ENCODE measurements around the gene TM2D1. TPM values are rescaled to one million over a fixed set of nuclear protein-coding genes. Genes with fewer than 3 reads are reported as not detected.

The TM2D1 gene
- total and polyA plus RNA-seq, 8 donors = 5.4 to 24.0 (median 12.7) TPM

GRCh38 chr1:61674221-61674620 lies 50.7 kb downstream of the TM2D1 start:
- 92 to 95% methylated on average over 3 of the region's 3 CpGs for WGBS, 2 donors
- ATAC-seq = no peak

GRCh38 chr1:61672376-61672775 lies 52.6 kb downstream of the TM2D1 start:
- 83 to 91% methylated on average over 4 of the region's 4 CpGs for WGBS, 2 donors
- DNase-seq (no peak), FAIRE-seq (no peak), ATAC-seq (no peak)
- no peaks in the 10 kb centered on the region for H3K9me3 ChIP-seq
- H3K27ac ChIP-seq = no peak overlapping the region
- TF ChIP-seq, protein P1, sequence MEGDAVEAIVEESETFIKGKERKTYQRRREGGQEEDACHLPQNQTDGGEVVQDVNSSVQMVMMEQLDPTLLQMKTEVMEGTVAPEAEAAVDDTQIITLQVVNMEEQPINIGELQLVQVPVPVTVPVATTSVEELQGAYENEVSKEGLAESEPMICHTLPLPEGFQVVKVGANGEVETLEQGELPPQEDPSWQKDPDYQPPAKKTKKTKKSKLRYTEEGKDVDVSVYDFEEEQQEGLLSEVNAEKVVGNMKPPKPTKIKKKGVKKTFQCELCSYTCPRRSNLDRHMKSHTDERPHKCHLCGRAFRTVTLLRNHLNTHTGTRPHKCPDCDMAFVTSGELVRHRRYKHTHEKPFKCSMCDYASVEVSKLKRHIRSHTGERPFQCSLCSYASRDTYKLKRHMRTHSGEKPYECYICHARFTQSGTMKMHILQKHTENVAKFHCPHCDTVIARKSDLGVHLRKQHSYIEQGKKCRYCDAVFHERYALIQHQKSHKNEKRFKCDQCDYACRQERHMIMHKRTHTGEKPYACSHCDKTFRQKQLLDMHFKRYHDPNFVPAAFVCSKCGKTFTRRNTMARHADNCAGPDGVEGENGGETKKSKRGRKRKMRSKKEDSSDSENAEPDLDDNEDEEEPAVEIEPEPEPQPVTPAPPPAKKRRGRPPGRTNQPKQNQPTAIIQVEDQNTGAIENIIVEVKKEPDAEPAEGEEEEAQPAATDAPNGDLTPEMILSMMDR (IDR thresholded peaks at IDR 0.05) = no peak
- H3K27me3 ChIP-seq = no peaks in the 10 kb centered on the region
- H3K36me3 ChIP-seq = no peaks in the 10 kb centered on the region
- no peaks in the 10 kb centered on the region for H3K4me1 ChIP-seq
- intact Hi-C loops (cut with DNase I) = no loop called here
- H3K4me3 ChIP-seq = no peak overlapping the region

More at GRCh38 chr1:61674221-61674620, 50.7 kb downstream of the TM2D1 start:
- Histone ChIP-seq H3K9me3 (no peaks in the 10 kb centered on the region), H3K4me1 (no peaks in the 10 kb centered on the region), H3K27me3 (no peaks in the 10 kb centered on the region), H3K4me3 (no peak overlapping the region), H3K36me3 (no peaks in the 10 kb centered on the region), H3K27ac (no peak overlapping the region)
- FAIRE-seq = no peak
- TF ChIP-seq, protein P1 (IDR thresholded peaks at IDR 0.05) = no peak
- intact Hi-C loops (cut with DNase I) = no loop called here
- DNase-seq = no peak

GRCh38 chr1:61670445-61670844 lies 54.5 kb downstream of the TM2D1 start:
- intact Hi-C loops (cut with DNase I) = no loop called here
- H3K4me1 ChIP-seq = no peaks in the 10 kb centered on the region
- H3K9me3 ChIP-seq = no peaks in the 10 kb centered on the region
- FAIRE-seq = no peak
- no peak for DNase-seq
- 77% methylated on average over 2 of the region's 2 CpGs for WGBS, 2 donors
- TF ChIP-seq, protein P1 (IDR thresholded peaks at IDR 0.05) = no peak
- H3K27me3 ChIP-seq = no peaks in the 10 kb centered on the region
- no peaks in the 10 kb centered on the region for H3K36me3 ChIP-seq
- H3K27ac ChIP-seq = no peak overlapping the region
- H3K4me3 ChIP-seq = no peak overlapping the region
- ATAC-seq = no peak

DNA sequence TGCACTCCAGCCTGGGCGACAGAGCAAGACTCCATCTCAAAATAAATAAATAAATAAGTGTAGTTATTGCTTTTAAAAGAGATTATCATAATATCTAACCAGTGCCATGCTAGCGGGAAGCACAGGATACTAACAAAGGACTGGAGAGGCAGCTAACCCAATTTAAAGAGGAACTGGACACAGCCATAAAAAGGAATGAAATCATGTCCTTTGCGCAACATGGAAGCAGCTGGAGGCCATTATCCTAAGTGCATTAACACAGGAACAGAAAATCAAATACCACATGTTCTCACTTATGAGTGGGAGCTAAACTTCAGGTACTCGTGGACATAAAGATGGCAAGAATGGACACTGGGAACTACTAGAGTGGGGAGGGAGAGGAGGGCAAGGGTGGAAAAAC lies 54.9 kb downstream of the TM2D1 start:
- 91 to 93% methylated on average over 4 of the region's 4 CpGs for WGBS, 2 donors
- TF ChIP-seq, protein P1 (IDR thresholded peaks at IDR 0.05) = no peak
- no peak for ATAC-seq

DNA sequence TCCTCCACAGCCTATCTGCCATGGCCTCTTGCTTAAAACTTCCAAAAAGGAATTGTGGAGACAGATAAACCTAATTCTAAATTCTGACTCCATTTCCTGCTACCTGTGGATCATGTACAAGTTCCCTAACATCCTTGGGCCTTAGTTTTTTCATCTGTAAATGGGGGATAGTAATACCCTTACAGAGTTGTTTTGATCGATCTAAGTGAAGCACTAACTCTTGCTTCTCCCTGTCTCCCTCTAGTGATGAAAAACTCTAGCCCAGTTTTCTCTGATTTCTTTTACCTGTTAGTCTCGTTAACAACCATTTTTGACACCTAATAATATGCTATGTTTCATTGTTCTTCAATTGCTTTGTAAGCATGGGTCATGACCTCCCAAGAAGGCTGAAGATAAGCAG lies 65.9 kb downstream of the TM2D1 start:
- WGBS, 2 donors = 67 to 84% methylated on average over 2 of the region's 2 CpGs
- TF ChIP-seq, protein P1 (IDR thresholded peaks at IDR 0.05) = no peak
- no peak for FAIRE-seq
- intact Hi-C loops (cut with DNase I) = no loop called here
- H3K4me3 ChIP-seq = no peak overlapping the region
- ATAC-seq = no peak
- no peaks in the 10 kb centered on the region for H3K36me3 ChIP-seq
- no peak for DNase-seq
- no peaks in the 10 kb centered on the region for H3K9me3 ChIP-seq
- no peaks in the 10 kb centered on the region for H3K4me1 ChIP-seq
- H3K27ac ChIP-seq = no peak overlapping the region
- no peaks in the 10 kb centered on the region for H3K27me3 ChIP-seq

More for the DNA sequence above, 54.9 kb downstream of the TM2D1 start:
- intact Hi-C loops (cut with DNase I) = no loop called here
- DNase-seq (no peak), FAIRE-seq (no peak)
- Histone ChIP-seq H3K9me3 (no peaks in the 10 kb centered on the region), H3K4me3 (no peak overlapping the region), H3K27me3 (no peaks in the 10 kb centered on the region), H3K36me3 (no peaks in the 10 kb centered on the region), H3K27ac (no peak overlapping the region), H3K4me1 (no peaks in the 10 kb centered on the region)
